GM19468 (cell line): Measurements from ENCODE around the gene NGRN.
"Not testable (repeated sequence)": the region's sequence is repeated elsewhere in the genome, so short reads cannot be mapped to it uniquely, and the experiment has no call there.

Experiments
- ATAC-seq: cut with Tn5 transposase; IDR thresholded peaks from one replicate; pipeline ENCODE4 v1.9.1; 2021; ENCODE audit warnings: mild to moderate bottlenecking, moderate library complexity, moderate number of reproducible peaks; ENCODE audit not compliant: unreplicated experiment; ENCODE audit errors: extremely low read depth

Gene NGRN

GRCh38 chr15:90271459-90272166 lies 6.1 kb downstream of the NGRN start:
- ATAC-seq = no peak

DNA sequence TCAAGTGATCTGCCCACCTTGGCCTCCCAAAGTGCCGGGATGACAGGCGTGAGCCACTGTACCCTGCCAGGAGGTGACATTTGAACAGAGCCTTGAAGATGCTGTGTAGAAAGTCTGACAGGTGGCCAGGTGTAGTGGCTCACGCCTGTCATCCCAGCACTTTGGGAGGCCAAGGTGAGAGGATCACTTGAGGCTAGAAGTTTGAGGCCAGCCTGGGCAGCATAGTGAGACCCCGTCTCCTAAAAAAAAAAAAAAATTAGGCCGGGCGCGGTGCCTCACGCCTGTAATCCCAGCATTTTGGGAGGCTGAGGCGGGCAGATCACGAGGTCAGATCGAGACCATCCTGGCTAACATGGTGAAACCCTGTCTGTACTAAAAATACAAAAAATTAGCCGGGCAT lies 13.0 kb downstream of the NGRN start:
- not testable (repeated sequence) for ATAC-seq

- ATAC-seq = not testable (repeated sequence)
These were observed 15.3 kb downstream of the NGRN start for GRCh38 chr15:90280743-90281142.

DNA sequence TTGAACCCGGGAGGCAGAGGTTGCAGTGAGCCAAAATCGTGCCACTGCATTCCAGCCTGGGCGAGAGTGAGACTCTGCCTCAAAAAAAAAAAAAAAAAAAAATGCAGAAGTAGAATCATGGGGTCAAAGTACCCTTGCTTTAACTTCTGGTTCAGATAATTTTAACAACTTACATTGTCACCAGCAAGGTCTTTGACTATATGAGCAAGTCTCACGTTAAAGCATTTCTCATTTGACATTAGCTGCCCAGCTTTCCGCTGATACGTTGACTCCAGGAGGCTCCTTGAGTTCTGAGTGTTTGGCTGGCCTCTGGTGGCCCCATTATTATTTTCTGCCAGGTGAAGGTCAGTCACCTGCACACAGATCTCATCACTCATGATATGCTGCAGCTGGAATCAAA lies 16.2 kb downstream of the NGRN start:
- not testable (repeated sequence) for ATAC-seq

DNA sequence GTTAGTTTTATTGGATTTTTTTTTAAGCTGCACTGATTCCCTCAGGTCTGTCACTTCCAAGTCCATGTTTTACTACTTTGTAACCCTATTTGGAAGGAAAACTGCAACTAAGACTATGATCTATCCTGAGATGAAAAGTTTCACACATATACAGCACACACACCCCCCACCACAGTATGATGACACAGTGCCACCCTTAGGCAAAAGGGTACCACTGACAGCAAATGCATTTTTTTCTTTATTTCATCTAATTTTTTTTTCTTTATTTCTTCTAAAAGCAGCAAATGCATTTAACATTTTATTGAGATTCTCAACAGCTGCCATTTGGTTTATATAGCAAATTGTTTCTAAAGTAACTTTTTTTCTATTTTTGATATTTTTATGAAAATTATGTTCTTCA lies 21.2 kb downstream of the NGRN start:
- no peak for ATAC-seq

DNA sequence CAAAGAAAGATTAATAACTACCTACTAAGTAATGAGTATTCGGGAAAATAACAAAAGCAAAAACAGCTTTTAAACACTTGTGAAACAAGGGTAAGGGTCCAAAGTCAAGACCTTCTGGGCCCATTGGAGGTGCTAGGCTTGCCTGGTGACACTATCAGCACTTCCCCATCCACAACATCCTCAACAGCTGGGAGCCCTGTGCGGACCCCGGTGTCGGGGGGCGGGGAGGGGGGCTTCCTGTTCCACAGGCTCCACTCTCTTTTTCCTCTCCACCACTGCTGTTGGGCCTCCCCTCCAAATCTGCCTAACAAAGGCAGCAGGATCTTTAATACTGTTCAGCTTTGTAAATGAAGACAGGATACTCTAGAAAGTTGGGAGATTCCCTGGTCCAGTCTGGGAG lies 21.6 kb downstream of the NGRN start:
- no peak for ATAC-seq

DNA sequence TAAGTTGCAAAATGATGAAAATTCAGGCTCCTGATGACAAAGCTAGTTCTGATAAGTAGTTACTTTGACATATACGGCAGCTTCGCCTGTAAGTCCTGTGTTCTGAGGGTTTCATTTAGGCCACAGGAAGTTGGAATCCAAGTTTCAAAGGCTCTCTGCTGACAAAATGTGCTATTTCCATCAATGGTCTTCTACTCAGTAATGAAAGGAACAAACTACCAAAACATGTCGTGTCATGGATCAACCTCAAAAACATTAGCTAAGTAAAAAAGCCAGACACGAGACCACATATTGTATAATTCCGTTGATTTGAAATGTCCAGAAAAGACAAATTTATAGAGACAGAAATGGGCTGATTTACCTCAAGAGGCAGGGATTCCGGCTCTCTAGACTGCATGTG lies 22.5 kb downstream of the NGRN start:
- ATAC-seq = no peak

- ATAC-seq = no peak
These were observed 26.3 kb downstream of the NGRN start for GRCh38 chr15:90291679-90292356.

GRCh38 chr15:90293040-90293810 lies 27.8 kb downstream of the NGRN start:
- ATAC-seq = not testable (repeated sequence)

- ATAC-seq = no peak
These were observed 28.7 kb downstream of the NGRN start for GRCh38 chr15:90294159-90294558.

DNA sequence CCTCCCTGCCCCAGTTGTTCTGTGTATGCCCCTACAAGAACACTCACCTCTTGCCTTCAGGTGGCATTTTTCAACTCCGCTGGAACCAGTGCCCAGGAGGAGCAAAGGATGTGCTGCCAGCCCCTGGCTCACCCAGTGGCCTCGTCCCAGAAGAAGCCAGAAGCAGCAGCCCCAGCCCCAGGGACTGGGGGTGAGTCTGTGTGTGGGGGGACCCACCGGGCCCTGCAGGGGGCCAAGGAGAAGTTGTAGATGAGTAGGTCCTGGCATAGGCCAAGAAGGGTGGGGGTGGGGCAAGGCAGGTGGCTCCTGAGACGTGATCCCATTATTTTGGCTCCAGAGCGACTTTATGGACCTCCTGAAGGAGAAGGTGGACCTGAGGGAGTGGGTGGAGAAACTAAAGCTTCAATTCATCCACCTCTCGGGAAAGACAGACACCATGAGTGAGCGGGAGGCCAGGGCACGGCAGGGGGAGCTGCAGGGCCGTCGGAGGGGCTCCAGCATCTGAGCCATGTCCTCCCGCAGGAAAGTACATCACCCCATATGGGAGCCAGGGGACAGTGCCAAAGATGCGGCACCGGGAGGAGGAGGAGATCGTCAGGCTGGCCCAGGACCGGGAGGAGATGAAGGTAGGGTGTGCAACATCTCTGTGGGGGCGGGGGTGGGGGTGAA lies 29.3 kb downstream of the NGRN start:
- no peak for ATAC-seq

DNA sequence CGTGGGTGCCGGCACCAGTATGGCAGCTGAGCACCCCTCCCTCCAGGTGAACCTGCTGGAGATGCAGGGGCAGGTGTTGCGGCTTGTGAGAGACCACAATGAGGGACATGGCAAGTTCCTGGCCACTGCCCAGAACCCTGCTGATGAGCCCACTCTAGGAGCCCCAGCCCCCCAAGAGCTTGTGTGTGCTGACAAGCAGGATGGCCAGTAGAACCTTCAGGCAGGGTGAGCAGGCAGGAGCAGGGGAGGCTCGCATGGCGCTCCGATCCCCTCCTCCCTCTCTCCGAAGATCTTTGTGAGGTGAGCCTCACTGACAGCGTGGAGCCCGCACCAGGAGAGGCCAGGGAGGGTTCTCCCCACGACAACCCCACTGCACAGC lies 29.8 kb downstream of the NGRN start:
- no peak for ATAC-seq

- ATAC-seq = not testable (repeated sequence)
These were observed 30.9 kb downstream of the NGRN start for GRCh38 chr15:90296316-90296884.

GRCh38 chr15:90297021-90297420 lies 31.5 kb downstream of the NGRN start:
- ATAC-seq = no peak

GRCh38 chr15:90300541-90300940 lies 35.1 kb downstream of the NGRN start:
- no peak for ATAC-seq

DNA sequence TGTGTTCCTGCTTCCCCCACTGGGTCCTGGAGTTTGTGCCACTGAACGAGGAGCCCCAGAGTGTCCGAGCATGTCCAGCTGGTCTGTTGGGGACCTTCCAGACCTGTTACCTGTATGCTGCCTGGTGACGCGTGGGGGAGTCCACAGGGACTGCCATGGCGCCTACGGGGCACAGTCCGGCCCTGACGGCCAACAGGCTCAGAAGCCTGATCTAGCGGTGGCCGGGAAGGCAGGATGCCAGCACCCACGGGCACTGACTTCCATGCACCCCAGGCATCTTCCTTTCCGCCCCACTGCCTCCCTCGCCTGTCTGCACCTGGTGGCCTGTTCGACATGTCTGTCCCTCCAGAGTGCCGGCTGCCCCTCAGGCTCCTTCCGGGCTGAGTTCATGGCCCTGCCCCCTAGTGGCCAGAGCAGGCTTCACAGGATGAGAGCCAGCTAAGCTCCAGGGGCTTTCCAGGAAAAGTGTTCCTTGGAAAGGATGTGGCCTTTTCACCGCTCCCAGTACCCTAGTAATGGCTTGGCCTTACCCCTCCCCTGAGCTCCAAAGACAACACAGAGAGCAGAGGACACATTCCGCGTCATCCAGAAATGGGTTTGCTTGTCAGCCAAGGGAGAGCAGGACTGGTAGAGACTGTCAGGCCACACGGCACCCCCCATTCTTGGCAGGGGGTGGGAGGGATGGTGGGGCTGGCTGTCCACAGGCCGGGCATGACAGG lies 35.7 kb downstream of the NGRN start:
- ATAC-seq = no peak

DNA sequence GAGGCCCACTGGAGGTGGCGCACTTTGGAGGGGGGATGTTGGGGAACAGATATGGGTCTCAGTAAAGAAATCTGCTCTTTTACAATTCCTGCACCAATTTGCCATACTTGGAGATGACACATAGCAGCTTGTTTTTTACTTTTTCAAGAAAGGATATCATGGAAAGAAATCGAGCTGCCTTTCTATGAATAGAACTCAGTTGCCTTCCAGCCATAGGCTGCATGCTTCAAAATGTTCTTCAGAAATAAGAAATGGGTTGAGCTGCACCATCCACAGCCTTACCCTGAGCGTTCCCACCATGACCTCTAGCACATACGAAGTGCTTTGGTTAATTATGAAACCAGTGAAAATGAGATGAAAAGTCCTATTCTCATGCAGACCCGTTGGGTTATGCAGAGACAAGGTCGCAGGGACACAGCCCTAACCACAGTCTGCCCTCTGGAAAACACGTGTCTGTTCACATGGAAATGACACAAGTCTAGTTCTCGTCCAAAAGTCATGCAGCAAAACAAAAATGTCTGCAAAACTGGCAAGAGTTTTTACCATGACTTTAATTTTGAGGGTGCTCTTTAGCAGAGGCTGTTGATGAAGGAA lies 36.3 kb downstream of the NGRN start:
- no peak for ATAC-seq

GRCh38 chr15:90305355-90305754 lies 39.9 kb downstream of the NGRN start:
- not testable (repeated sequence) for ATAC-seq

GRCh38 chr15:90305932-90306331 lies 40.5 kb downstream of the NGRN start:
- no peak for ATAC-seq
